Adrenal gland (tissue), 5 donors: ENCODE results near the gene OR8K3.

Experiments used
- CTCF ChIP-seq, 6 experiments: fragments of 450-650 bp in 4 of 6; fragments of 200-600 bp in 2 of 6; sonication (generic) in 1 of 6; IDR thresholded peaks; 1 replicate in 5 of 6; 2 replicates in 1 of 6; pipeline versions ENCODE4 v1.5.1 to v1.8.0; 2016 to 2021; ENCODE audit warnings: antibody characterized with exemption in 6 of 6, mild to moderate bottlenecking in 2 of 6, moderate library complexity in 1 of 6
- POLR2A ChIP-seq, 2 donors: fragments of 450-650 bp; IDR thresholded peaks; one replicate each; pipeline ENCODE4 v1.6.1; 2017; ENCODE audit warnings: antibody characterized with exemption in 2 of 2, mild to moderate bottlenecking in 2 of 2, moderate library complexity in 1 of 2
- donor health status: DM: no; HTN: no; CAD: no.

GRCh38 chr11:56296898-56297297 is 18.0 kb upstream of the OR8K3 start:
- no peak for TF ChIP-seq CTCF (IDR thresholded peaks at IDR 0.05)
- no peak for TF ChIP-seq POLR2A (IDR thresholded peaks at IDR 0.05)
